ENCODE results near the gene THADA. TPM values are rescaled to one million over a fixed set of nuclear protein-coding genes. Genes with fewer than 3 reads are reported as not detected.

The THADA gene
- total RNA-seq, 1 donor from 2014 or later, result 65.0 TPM

- no peak for DNase-seq (ENCODE audit: low spot score)
These were observed 126.7 kb downstream of the THADA start for GRCh38 chr2:43469094-43469493.

- DNase-seq (ENCODE audit: low spot score), result peak; percentile 97
These were observed 127.9 kb downstream of the THADA start for GRCh38 chr2:43467891-43468290.

GRCh38 chr2:43465234-43465633 lies 130.6 kb downstream of the THADA start:
- DNase-seq (ENCODE audit: low spot score), result no peak

GRCh38 chr2:43464590-43464989 lies 131.2 kb downstream of the THADA start:
- DNase-seq (ENCODE audit: low spot score), result peak; percentile 80

GRCh38 chr2:43462866-43463641 lies 132.8 kb downstream of the THADA start:
- peak; percentile 72 for DNase-seq (ENCODE audit: low spot score)

- no peak for DNase-seq (ENCODE audit: low spot score)
These were observed 134.3 kb downstream of the THADA start for GRCh38 chr2:43461453-43462073.

- DNase-seq (ENCODE audit: low spot score), result no peak
These were observed 135.1 kb downstream of the THADA start for GRCh38 chr2:43460611-43461365.

- DNase-seq (ENCODE audit: low spot score), result no peak
These were observed 135.7 kb downstream of the THADA start for GRCh38 chr2:43460174-43460546.

GRCh38 chr2:43459446-43460173 lies 136.2 kb downstream of the THADA start:
- no peak for DNase-seq (ENCODE audit: low spot score)

GRCh38 chr2:43458014-43458628 lies 137.7 kb downstream of the THADA start:
- DNase-seq (ENCODE audit: low spot score), result no peak

GRCh38 chr2:43455731-43456642 lies 139.9 kb downstream of the THADA start:
- DNase-seq (ENCODE audit: low spot score), result no peak

- no peak for DNase-seq (ENCODE audit: low spot score)
These were observed 140.5 kb downstream of the THADA start for GRCh38 chr2:43455296-43455695.

- DNase-seq (ENCODE audit: low spot score), result no peak
These were observed 141.0 kb downstream of the THADA start for GRCh38 chr2:43454791-43455190.

GRCh38 chr2:43453179-43454170 lies 142.4 kb downstream of the THADA start:
- DNase-seq (ENCODE audit: low spot score), result peak; percentile 66

GRCh38 chr2:43452318-43452731 lies 143.5 kb downstream of the THADA start:
- no peak for DNase-seq (ENCODE audit: low spot score)

GRCh38 chr2:43450617-43451016 lies 145.2 kb downstream of the THADA start:
- DNase-seq (ENCODE audit: low spot score), result no peak

- no peak for DNase-seq (ENCODE audit: low spot score)
These were observed 147.1 kb downstream of the THADA start for GRCh38 chr2:43448822-43449110.

GRCh38 chr2:43448011-43448821 lies 147.6 kb downstream of the THADA start:
- no peak for DNase-seq (ENCODE audit: low spot score)
